T-helper 1 cell treated with Interleukin-12 subunit alpha and Interleukin-12 subunit beta and Interleukin-4 antibody, amounts not matched to agents 30 ng/mL and 1 ng/mL, for 36 hours (primary cell): ENCODE results near the gene THY1. TPM values are rescaled to one million over a fixed set of nuclear protein-coding genes. Genes with fewer than 3 reads are reported as not detected.
"Not testable (repeated sequence)": the region's sequence is repeated elsewhere in the genome, so short reads cannot be mapped to it uniquely, and the experiment has no call there.

ENCODE experiments used
- intact Hi-C: fragments of 100-400 bp; cut with micrococcal nuclease; formaldehyde crosslinking; loops from one replicate; pipeline ENCODE4 v1.15.1; 2024
- total RNA-seq: library from RNA; stranded (reverse); gene quantifications from 2 replicates; pipeline ENCODE4 v1.2.3, GENCODE V29; 2022

THY1 gene
- total RNA-seq, 1 donor from 2014 or later: 3.5 TPM

DNA sequence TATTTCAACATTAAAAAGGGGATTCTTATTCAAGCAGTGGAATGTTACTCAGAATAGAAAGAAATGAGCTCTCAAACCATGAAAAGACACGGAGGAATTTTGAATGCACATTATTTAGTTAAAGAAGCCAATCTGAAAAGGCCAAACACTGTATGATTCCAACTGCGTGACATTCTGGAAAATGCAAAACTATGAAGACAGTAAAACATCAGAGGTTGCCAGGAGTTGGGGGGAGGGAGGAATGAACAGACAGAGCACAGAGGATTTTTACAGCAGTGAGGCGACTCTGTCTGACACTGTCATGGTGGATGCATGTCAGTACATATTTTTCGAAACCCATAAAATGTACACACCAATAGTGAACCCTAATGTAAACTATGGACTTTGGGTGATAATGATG, 22.9 kb upstream of the THY1 start:
- intact Hi-C loops: no loop called here

DNA sequence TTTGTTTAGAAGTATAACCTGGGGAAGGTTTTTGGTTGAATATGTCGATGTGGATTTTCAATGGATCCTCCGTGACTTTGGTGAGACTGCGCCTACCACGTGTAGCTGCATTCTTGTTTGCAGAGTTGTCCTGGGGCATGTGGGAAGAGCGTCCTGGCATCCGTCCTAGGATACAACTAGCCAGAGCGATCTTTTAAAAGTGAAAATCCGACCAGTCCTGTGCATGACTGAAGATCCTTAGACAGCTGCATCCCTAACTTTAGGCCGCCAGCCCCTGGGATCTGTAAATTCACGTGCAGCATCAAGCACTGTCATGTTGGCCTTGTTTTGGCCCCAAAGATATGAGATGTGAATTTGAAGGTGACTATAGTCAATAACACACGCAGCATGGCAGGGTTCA, 22.4 kb upstream of the THY1 start:
- intact Hi-C loops: no loop called here

DNA sequence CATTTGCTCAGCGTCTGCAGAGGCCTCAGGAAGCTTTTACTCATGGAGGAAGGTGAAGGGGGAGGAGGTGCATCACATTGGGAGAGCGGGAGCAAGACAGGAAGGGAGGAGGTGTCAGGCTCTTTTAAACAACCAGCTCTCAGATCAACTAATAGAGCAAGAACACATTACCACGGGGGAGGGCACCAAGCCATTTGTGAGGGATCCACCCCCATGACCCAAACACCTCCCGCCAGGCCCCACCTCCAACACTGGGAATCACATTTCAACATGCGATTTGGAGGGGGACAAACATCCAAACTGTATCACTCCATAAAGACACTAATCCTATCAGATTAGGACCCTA, 18.9 kb upstream of the THY1 start:
- intact Hi-C loops: no loop called here

DNA sequence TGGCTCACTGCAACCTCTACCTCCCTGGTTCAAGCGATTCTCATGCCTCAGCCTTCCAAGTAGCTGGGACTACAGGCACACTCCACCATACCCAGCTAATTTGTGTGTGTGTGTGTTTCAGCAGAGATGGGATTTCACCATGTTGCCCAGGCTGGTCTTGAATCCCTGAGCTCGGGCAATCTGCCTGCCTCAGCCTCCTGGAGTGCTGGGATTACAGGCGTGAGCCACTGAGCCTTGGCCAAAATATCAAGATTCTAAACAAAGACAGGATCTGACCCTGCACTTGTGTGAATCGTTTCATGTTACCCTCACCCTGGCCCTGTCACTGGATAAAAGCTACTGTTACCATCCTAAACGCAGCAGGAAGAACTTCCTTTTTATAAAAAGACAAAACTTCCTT, 15.6 kb upstream of the THY1 start:
- intact Hi-C loops: no loop called here

DNA sequence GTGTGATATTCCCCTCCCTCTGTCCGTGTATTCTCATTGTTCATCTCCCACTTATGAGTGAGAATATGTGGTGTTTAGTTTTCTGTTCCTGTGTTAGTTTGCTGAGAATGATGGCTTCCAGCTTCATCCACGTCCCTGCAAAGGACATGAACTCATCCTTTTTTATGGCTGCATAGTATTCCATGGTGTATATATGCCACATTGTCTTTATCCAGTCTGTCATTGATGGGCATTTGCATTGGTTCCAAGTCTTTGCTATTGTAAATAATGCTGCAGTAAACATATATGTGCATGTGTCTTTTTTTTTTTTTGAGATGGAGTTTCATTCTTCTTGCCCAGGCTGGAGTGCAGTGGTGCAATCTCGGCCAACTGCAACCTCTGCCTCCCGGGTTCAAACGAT, 14.5 kb upstream of the THY1 start:
- intact Hi-C loops: not testable (repeated sequence)

DNA sequence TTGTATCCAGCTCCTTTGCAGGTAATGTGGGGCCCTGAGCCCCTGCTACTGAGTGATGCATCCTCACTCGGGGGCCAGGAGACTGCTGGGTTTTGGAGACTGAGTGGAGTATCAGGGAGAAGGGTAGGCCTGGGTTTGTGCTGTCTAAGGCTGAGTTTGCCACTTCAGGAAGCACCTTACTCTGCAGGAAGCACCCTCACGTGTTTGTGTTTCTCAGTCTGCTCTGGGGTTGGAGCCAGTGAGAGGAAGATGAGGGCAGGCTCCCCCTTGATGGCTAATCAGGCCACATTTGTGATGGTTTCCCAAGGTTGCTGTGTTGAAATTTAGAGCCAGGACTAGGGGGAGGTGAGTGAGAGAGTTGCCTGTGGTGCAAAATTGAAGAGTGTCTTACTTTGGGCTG, 13.7 kb upstream of the THY1 start:
- intact Hi-C loops: no loop called here

DNA sequence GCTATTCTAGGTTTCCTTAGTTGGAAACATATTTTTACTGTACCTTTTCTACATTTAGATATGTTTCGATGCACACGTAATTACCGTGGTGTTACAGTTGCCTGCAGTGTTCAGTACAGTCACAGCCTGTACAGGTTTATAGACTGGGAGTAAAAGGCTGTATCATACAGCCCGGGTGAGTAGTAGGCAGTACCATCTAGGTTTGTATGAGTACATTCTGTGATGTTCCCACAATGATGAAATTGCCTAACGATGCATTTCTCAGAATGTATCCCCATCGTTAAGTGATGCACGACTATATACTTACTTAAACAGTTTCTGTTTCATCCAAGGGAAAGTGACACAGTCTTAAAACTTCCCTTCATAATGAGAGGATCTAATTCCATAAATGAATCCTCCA, 13.1 kb upstream of the THY1 start:
- intact Hi-C loops: no loop called here

DNA sequence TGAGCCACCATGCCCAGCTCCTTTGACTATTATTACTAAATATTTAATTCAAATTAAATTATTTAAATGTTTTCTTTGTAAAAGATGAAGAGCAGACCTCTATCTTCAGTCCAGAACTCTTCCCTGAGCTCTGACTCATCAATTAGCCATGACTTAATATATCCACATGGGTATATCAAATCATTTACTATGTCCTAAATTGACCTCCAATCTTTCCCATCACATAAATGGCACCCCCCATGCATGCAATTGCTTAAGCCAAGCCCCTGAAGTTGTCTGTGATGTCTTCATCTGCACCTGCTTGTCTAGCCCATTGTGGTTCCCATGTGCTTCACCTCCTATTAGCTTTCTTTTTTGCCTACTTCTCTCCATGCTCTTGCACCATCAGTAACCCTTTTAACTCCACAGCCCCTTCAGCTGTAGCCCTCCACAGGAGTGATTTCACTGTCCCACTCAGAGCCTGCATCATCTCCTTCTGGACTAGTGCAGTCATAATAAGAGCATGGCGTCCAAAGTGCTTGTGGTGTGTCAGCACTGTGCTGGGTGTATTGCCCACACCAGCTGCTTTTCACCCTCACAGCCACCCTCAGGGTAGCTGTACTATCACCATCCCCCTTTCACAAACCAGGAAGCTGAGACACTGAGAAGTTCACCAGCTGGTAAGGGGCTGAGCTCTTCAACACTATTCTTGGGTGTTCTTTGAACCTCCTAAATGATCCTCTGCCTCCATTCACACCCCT, 11.8 kb upstream of the THY1 start:
- intact Hi-C loops: no loop called here

DNA sequence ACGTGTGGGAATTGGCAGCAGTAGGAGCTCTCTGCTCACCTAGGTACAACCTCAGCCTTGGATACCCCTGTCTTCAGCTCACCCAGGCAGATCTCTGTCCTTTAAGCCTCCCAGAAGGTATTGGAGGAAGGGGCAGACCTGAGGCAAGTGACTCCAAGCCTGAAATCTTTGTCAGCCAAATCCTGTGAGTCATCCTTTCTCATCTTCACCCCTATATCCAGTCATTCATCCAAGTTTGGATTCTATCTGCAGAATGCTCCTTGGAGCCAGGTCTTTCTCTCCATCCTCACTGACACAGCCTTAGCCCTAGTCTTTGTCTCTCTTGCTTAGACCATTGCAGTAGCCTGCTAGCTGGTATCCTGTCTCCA, 10.4 kb upstream of the THY1 start:
- intact Hi-C loops: no loop called here

DNA sequence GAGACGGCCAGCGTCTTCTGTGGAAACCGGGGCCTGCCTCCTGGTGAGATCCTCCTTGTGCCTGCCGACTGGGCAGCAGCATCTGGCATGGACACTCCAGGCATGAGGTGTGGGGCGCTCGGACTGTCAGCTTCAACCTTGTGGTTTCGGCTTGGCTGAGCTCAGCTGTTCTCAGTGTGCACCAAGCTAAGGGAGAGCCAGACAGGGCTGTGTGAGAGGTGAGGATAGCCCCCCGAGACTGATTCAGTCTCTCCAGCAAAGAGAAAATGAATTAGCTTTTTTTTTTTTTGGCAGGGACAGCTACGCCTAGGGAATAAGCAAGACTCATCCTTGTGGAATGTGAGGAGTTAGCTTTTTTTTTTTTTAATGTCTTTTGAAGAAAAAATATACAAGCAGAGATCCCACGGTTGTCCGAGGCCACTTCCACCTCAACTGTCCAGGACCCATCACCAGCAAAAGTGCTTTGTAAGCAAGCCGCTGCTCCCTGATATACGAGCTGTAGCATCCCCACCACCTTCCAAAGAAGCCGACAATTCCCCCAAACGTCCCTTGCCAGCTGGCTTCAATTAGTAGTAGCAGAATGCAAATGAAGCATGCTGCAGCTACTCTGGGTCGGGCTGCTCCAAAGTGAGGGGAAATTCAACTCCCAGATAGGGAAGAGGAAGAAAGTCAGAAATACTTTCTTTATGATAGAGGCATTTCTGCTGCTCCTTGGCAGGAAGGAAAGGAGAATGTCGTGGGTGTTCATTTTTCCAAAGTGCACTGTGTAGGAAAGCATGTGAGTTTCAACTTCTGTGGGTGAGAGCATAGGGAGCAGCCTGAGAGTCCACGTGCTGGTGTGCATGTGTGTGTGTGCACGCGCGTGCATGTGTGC, 9.7 kb upstream of the THY1 start:
- intact Hi-C loops: no loop called here

DNA sequence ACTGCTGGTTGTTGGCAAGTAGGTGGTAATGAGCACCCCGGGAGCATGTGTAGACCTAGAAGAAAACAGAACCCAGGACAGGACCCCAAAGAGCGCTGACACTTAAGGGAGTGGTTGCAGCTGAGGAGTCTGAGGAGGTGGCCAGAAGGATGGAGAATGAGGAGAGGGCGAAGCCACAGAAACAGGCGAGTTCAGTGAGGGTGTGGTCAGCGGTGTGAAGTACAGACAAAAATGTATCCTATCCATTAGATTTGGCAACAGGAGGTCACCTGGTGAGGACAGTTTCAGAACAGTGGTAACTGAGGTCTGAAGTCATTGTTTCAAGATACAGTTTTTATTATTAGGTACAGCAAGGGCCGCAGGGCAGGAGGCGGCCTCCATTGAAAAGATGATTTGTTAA, 8.6 kb upstream of the THY1 start:
- intact Hi-C loops: no loop called here

DNA sequence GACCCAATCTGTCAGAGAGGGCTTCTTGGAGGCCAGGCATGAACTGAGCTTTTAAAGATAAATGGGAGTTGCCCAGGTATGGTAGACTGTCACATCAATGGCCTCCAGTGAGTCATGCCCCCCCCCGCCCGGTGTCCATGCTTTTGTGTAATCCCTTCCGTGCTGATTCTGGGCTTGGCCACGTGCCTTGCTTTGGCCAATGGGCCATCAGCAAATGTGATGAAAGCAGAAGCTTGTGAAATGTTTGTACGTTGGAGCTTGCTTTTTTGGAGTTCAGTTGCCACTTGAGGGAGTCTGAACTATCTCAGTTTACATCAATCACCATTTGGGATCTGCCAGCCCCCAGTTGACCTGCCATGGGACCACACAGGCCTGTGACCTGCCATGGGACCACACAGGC, 4.3 kb upstream of the THY1 start:
- intact Hi-C loops: no loop called here

DNA sequence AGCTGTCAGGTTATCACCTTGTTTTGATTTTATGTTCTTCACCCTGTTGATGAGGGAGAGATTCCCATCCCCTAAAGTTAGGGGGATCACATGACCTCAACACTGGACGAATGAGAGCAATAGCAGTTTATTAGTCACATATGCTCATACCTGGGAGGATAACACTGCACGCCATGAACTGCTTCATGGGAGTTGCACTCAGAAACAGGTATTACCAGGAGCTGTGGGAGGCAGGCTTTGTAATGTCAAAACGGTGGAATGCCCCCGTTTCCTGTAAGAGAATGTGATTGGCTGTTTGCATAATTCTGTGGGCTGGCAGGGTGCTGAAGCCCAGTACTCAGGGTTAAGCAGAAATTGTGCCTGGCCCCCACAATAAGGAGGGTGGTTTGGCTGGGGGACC, 3.2 kb upstream of the THY1 start:
- intact Hi-C loops: no loop called here

DNA sequence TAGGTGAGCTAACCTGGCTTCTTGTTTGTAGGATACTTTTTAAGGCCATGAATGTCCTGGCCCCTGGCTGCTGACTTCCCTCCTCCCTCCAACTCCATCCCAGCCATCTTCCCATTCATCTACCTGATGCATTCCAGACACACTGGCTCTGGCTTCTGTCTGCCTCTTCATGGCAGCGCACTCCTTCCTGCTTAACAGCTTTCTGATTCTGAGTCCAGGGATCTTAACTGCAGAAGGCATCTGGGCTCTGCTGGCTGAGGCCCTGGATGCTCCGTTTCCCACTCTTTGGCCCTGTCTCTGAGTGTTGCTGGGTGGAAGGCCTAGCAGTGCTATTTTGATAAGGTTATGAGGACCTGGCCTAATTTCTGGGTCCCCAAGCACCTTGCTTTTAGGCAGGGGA, 1.8 kb upstream of the THY1 start:
- intact Hi-C loops: no loop called here

DNA sequence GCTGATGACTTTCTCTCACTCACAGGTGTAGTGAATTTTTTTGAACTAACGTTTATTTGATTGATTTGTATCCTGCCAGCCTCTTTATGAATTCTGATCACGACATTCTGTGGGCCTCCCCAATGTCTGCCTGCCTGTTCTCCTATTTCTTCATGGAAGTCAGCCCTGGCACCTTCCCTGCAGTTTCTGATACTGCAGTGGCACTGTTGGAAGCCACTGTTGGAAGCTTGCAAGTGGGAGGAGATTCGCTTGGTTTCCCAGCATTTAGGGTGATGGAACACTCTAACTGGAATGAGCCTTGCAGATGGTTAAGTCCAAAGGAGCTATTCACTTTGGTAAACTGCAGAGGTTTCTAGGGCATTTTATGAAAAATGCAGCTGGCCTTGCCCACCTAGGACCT, 1.3 kb upstream of the THY1 start:
- intact Hi-C loops: no loop called here

DNA sequence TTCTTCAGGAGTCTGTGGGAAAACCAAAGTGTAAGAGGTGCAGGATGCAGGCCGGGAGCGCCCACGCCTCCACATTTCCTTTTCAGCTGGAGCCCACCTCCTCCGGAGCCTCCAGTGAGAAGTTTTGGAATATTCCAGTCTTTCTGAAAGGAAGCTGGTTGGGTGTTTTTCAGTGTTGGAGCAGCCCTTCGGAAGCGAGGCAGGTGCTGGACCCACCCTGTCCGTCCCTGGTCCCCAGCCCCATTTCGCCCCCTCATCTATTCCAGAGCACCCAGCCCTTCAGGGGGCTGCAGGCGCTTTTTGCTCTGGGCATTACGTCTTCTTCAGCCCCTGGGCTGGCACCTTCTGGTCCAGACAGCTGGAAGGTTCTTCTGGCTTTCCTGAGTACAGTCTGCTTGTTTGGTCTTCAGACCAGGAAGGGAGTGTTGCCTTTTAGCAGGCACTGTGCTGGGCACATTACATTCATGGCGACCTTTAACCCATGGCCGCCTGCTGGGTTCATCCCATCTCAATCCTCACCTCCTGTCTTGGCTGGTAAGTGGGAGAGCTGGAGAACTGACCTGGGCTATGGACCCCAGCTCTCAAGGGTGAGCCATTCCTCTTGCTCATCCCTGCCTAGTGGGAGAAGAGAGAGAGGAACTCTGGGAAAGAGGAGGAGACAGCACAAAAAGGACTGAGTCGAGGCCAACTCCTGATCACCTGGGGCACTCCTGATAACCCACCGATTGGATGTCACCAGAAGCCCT, 710 bp upstream of the THY1 start:
- intact Hi-C loops: no loop called here

DNA sequence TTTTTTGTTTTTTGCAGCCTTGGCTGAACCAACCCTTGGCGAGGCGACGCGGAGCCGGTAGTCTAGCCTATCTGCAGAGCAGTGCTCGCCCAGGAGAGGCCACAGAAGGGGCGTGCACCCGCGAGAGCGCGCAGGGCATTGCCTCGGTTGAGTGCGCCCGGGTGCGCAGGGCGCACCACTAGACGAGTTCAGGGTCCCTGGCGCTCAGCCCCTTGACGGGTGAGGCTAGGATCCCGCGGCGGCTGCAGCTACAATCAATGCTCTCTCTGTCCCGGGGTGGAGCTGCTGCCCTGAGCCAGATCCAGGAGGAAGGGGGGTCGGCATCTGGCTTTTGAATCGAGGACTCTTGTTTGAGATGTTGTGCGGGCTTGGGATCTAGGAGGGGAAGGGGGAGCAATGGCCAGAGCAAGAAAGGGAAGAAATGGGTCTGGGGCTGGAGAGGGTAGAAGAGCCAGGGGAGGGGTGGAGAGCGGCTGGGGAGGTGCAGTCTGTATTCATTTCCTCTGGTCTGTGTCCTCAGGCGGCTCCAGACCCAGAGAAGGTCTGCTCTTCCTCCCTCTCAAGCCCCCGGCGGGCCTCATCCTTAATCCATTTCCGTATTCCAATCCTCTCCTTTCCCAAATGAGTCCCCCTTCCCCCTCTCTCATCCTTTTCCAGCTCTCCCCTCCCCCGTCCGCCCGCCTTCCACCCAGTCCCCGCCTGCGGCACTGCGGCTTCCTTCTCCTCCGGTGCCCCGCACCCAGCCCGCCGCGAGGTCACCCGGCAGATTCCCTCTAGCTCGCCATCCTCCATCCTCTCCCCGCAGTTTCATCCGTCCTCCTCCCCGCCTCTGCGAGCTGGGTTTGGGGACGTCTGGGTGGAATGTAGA, 797 bp downstream of the THY1 start:
- intact Hi-C loops: no loop called here

DNA sequence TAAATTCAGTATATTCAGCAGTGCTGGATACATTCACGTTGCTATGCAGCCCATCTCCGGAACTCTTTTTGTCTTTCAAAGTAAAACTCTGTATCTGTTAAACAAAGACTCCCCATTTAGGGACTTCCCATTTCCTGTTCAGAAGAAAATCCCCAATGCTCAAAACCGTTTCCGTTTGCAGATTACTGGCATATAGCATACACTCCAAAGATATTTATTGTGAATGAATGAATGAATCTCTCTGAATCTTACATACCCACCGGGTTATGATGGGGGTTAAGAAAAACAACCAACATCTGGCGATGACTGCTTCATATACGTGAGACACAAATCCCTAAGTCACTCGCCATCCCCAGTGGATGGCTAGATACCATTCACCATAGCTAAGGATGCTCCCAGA, 1.6 kb downstream of the THY1 start:
- intact Hi-C loops: no loop called here

DNA sequence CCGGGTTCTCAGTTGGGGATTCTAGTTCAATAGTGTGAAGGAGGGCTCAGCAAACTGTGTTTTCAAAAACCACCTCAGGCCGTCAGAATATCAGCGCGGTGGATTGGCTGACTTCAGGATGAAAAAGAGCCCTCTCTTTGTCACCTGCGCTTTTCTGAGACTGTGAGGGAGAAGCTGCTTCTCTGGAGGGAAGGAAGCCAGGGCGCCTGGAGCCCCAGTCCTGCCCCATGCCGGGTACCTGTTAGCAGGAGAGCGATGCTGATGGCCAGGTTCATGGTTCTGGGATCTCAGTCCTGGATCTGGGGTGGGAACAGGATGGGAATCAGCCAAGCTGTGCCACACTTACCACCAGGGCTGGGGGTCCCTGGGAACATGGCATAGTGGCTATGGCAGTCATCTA, 2.3 kb downstream of the THY1 start:
- intact Hi-C loops: no loop called here

DNA sequence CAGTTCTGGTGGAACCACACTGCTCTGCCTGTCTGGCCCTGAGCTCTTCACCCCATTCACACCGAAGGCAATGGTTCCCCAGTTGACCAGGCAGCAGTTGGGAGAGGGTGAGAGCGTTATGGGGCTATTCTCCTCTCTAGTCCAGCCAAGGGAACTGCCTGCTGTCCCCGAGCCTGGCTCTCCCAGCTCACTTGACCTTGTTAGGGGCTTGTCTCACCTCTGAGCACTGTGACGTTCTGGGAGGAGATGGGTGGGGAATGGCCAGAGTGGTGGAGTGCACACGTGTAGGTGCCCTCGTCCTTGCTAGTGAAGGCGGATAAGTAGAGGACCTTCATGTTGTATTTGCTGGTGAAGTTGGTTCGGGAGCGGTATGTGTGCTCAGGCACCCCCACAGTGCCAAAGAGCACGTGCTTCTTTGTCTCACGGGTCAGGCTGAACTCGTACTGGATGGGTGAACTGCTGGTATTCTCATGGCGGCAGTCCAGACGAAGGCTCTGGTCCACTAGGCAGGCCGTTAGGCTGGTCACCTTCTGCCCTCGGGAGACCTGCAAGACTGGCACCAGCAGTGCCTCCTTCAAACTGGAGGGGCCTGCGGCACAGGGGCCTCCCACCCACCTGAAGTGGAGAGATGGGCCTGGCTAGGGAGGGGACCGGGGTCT, 3.0 kb downstream of the THY1 start:
- intact Hi-C loops: no loop called here

DNA sequence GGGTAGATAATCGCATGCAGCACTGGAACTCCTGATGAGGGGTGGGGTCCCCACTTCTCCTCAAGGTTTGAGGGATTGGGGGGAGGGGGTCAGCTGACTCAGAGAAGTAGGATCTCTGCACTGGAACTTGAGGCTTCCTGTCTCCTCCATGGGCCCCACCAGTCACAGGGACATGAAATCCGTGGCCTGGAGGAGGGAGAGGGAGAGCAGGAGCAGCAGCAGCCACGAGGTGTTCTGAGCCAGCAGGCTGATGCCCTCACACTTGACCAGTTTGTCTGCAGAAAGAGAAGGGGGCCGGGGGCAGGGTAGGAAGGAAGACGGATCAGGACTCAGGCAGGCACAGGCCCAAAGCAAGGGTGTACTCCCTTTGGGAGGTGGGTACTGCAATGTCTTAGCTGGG, 3.7 kb downstream of the THY1 start:
- intact Hi-C loops: no loop called here
